ENCODE measurements around the gene PDZD4. TPM values are rescaled to one million over a fixed set of nuclear protein-coding genes. Genes with fewer than 3 reads are reported as not detected.
A peak's percentile ranks its signal among the peaks of the same experiment; 100 is the strongest.

PDZD4 gene
- total and polyA plus RNA-seq, 3 experiments from 2014 or later, result 1.3 to 2.3 (median 2.1) TPM

GRCh38 chrX:153854702-153855101 is 24.4 kb upstream of the PDZD4 start:
- Histone ChIP-seq H3K36me3 (ENCODE audit: insufficient read depth, low read length) (no peaks in the 10 kb centered on the region), H3K27ac (ENCODE audit: low read depth, low read length) (no peak overlapping the region), H3K27me3 (ENCODE audit: insufficient read depth, low read length, poor library complexity, severe bottlenecking) (no peaks in the 10 kb centered on the region), H3K4me3 (ENCODE audit: low read length) (no peak overlapping the region), H3K4me1 (ENCODE audit: insufficient read depth, low read length) (no peaks in the 10 kb centered on the region), H3K9me3 (ENCODE audit: low read length) (no peaks in the 10 kb centered on the region)
- Mint-ChIP-seq H3K4me3 (no peak overlapping the region), H3K36me3 (no peaks in the 10 kb centered on the region), H3K9me3 (no peaks in the 10 kb centered on the region), H3K27me3 (peaks cover 5 to 15% of the 10 kb centered on the region in 2 donors), H3K27ac (no peak overlapping the region), H3K4me1 (peaks cover 5 to 18% (median 11%) of the 10 kb centered on the region in 3 donors)
- CTCF ChIA-PET, result no interaction called here
- DNase-seq, result no peak
- POLR2A ChIA-PET, result no interaction called here

GRCh38 chrX:153853902-153854267 is 23.5 kb upstream of the PDZD4 start:
- Mint-ChIP-seq H3K4me3 (no peak overlapping the region), H3K4me1 (peaks cover 5 to 18% (median 11%) of the 10 kb centered on the region in 3 donors), H3K27ac (peak overlapping the region in 1 of 8 donors; percentile 17), H3K27me3 (peaks cover 5 to 18% of the 10 kb centered on the region in 2 donors), H3K9me3 (no peaks in the 10 kb centered on the region), H3K36me3 (no peaks in the 10 kb centered on the region)
- CTCF ChIA-PET, result no interaction called here
- Histone ChIP-seq H3K27ac (ENCODE audit: low read depth, low read length) (no peak overlapping the region), H3K4me3 (ENCODE audit: low read length) (no peak overlapping the region), H3K4me1 (ENCODE audit: insufficient read depth, low read length) (no peaks in the 10 kb centered on the region), H3K36me3 (ENCODE audit: insufficient read depth, low read length) (no peaks in the 10 kb centered on the region), H3K27me3 (ENCODE audit: insufficient read depth, low read length, poor library complexity, severe bottlenecking) (no peaks in the 10 kb centered on the region), H3K9me3 (ENCODE audit: low read length) (no peaks in the 10 kb centered on the region)
- POLR2A ChIA-PET, result no interaction called here
- no peak for DNase-seq

GRCh38 chrX:153853180-153853901 is 23.0 kb upstream of the PDZD4 start:
- H3K4me3 Mint-ChIP-seq, result no peak overlapping the region
- H3K27me3 Mint-ChIP-seq, result peaks cover 5 to 18% of the 10 kb centered on the region in 2 donors
- no peaks in the 10 kb centered on the region for H3K36me3 ChIP-seq (ENCODE audit: insufficient read depth, low read length)
- ChIA-PET POLR2A (no interaction called here), CTCF (no interaction called here)
- H3K27me3 ChIP-seq (ENCODE audit: insufficient read depth, low read length, poor library complexity, severe bottlenecking), result no peaks in the 10 kb centered on the region
- no peaks in the 10 kb centered on the region for H3K4me1 ChIP-seq (ENCODE audit: insufficient read depth, low read length)
- no peaks in the 10 kb centered on the region for H3K9me3 Mint-ChIP-seq
- H3K36me3 Mint-ChIP-seq, result no peaks in the 10 kb centered on the region
- H3K4me3 ChIP-seq (ENCODE audit: low read length), result no peak overlapping the region
- H3K27ac ChIP-seq (ENCODE audit: low read depth, low read length), result no peak overlapping the region
- no peak for DNase-seq
- H3K4me1 Mint-ChIP-seq, result peaks cover 5 to 18% (median 11%) of the 10 kb centered on the region in 3 donors
- no peaks in the 10 kb centered on the region for H3K9me3 ChIP-seq (ENCODE audit: low read length)
- H3K27ac Mint-ChIP-seq, result peak overlapping the region in 1 of 8 donors; percentile 17

- H3K27ac ChIP-seq (ENCODE audit: low read depth, low read length), result no peak overlapping the region
- Mint-ChIP-seq H3K27ac (no peak overlapping the region), H3K4me3 (no peak overlapping the region), H3K9me3 (no peaks in the 10 kb centered on the region), H3K4me1 (peaks cover 0 to 7% (median 4%) of the 10 kb centered on the region in 3 donors), H3K27me3 (peaks cover 9 to 20% of the 10 kb centered on the region in 2 donors), H3K36me3 (no peaks in the 10 kb centered on the region)
- H3K9me3 ChIP-seq (ENCODE audit: low read length), result no peaks in the 10 kb centered on the region
- H3K36me3 ChIP-seq (ENCODE audit: insufficient read depth, low read length), result no peaks in the 10 kb centered on the region
- H3K4me1 ChIP-seq (ENCODE audit: insufficient read depth, low read length), result no peaks in the 10 kb centered on the region
- ChIA-PET POLR2A (no interaction called here), CTCF (no interaction called here)
- DNase-seq, result no peak
- H3K4me3 ChIP-seq (ENCODE audit: low read length), result no peak overlapping the region
- no peaks in the 10 kb centered on the region for H3K27me3 ChIP-seq (ENCODE audit: insufficient read depth, low read length, poor library complexity, severe bottlenecking)
These were observed 21.6 kb upstream of the PDZD4 start for GRCh38 chrX:153851981-153852380.

- H3K36me3 ChIP-seq (ENCODE audit: insufficient read depth, low read length), result no peaks in the 10 kb centered on the region
- no peaks in the 10 kb centered on the region for H3K9me3 ChIP-seq (ENCODE audit: low read length)
- no peaks in the 10 kb centered on the region for H3K9me3 Mint-ChIP-seq
- no peak overlapping the region for H3K4me3 ChIP-seq (ENCODE audit: low read length)
- ChIA-PET POLR2A (no interaction called here), CTCF (interaction anchor here (1.6 kb wide), 1 partner anchor 8 kb away, joined by 3 read pairs; no protein-coding TSS in a partner anchor)
- no peak overlapping the region for H3K27ac Mint-ChIP-seq
- no peaks in the 10 kb centered on the region for H3K4me1 Mint-ChIP-seq
- H3K4me3 Mint-ChIP-seq, result no peak overlapping the region
- DNase-seq, result no peak
- no peak overlapping the region for H3K27ac ChIP-seq (ENCODE audit: low read depth, low read length)
- no peaks in the 10 kb centered on the region for H3K4me1 ChIP-seq (ENCODE audit: insufficient read depth, low read length)
- peaks cover 7 to 15% of the 10 kb centered on the region in 2 donors for H3K27me3 Mint-ChIP-seq
- H3K27me3 ChIP-seq (ENCODE audit: insufficient read depth, low read length, poor library complexity, severe bottlenecking), result no peaks in the 10 kb centered on the region
- H3K36me3 Mint-ChIP-seq, result no peaks in the 10 kb centered on the region
These were observed 18.0 kb upstream of the PDZD4 start for GRCh38 chrX:153848325-153848724.

- Histone ChIP-seq H3K27me3 (ENCODE audit: insufficient read depth, low read length, poor library complexity, severe bottlenecking) (no peaks in the 10 kb centered on the region), H3K4me3 (ENCODE audit: low read length) (no peak overlapping the region), H3K27ac (ENCODE audit: low read depth, low read length) (no peak overlapping the region), H3K9me3 (ENCODE audit: low read length) (no peaks in the 10 kb centered on the region), H3K36me3 (ENCODE audit: insufficient read depth, low read length) (no peaks in the 10 kb centered on the region), H3K4me1 (ENCODE audit: insufficient read depth, low read length) (no peaks in the 10 kb centered on the region)
- Mint-ChIP-seq H3K4me3 (no peak overlapping the region), H3K27me3 (peaks cover 10% of the 10 kb centered on the region in 2 donors), H3K36me3 (no peaks in the 10 kb centered on the region), H3K27ac (no peak overlapping the region), H3K9me3 (no peaks in the 10 kb centered on the region), H3K4me1 (no peaks in the 10 kb centered on the region)
- POLR2A ChIA-PET, result no interaction called here
- no peak for DNase-seq
- CTCF ChIA-PET, result no interaction called here
These were observed 15.5 kb upstream of the PDZD4 start for GRCh38 chrX:153845842-153846241.

GRCh38 chrX:153845195-153845594 is 14.9 kb upstream of the PDZD4 start:
- no peak overlapping the region for H3K27ac ChIP-seq (ENCODE audit: low read depth, low read length)
- no peaks in the 10 kb centered on the region for H3K36me3 Mint-ChIP-seq
- no peak overlapping the region for H3K27ac Mint-ChIP-seq
- H3K4me3 ChIP-seq (ENCODE audit: low read length), result no peak overlapping the region
- H3K27me3 Mint-ChIP-seq, result peaks cover 10 to 12% of the 10 kb centered on the region in 2 donors
- H3K9me3 ChIP-seq (ENCODE audit: low read length), result no peaks in the 10 kb centered on the region
- H3K4me3 Mint-ChIP-seq, result no peak overlapping the region
- H3K4me1 Mint-ChIP-seq, result no peaks in the 10 kb centered on the region
- H3K27me3 ChIP-seq (ENCODE audit: insufficient read depth, low read length, poor library complexity, severe bottlenecking), result no peaks in the 10 kb centered on the region
- no peaks in the 10 kb centered on the region for H3K36me3 ChIP-seq (ENCODE audit: insufficient read depth, low read length)
- no peak for DNase-seq
- no peaks in the 10 kb centered on the region for H3K9me3 Mint-ChIP-seq
- CTCF ChIA-PET, result no interaction called here
- H3K4me1 ChIP-seq (ENCODE audit: insufficient read depth, low read length), result no peaks in the 10 kb centered on the region
- POLR2A ChIA-PET, result no interaction called here

GRCh38 chrX:153844509-153845082 is 14.3 kb upstream of the PDZD4 start:
- peaks cover 10 to 12% of the 10 kb centered on the region in 2 donors for H3K27me3 Mint-ChIP-seq
- no peak overlapping the region for H3K4me3 Mint-ChIP-seq
- Histone ChIP-seq H3K27ac (ENCODE audit: low read depth, low read length) (no peak overlapping the region), H3K36me3 (ENCODE audit: insufficient read depth, low read length) (no peaks in the 10 kb centered on the region), H3K4me3 (ENCODE audit: low read length) (no peak overlapping the region), H3K4me1 (ENCODE audit: insufficient read depth, low read length) (no peaks in the 10 kb centered on the region), H3K27me3 (ENCODE audit: insufficient read depth, low read length, poor library complexity, severe bottlenecking) (no peaks in the 10 kb centered on the region), H3K9me3 (ENCODE audit: low read length) (no peaks in the 10 kb centered on the region)
- ChIA-PET POLR2A (no interaction called here), CTCF (no interaction called here)
- DNase-seq, result no peak
- H3K4me1 Mint-ChIP-seq, result no peaks in the 10 kb centered on the region
- no peaks in the 10 kb centered on the region for H3K36me3 Mint-ChIP-seq
- H3K9me3 Mint-ChIP-seq, result no peaks in the 10 kb centered on the region
- no peak overlapping the region for H3K27ac Mint-ChIP-seq

Measured in CD8-positive, alpha-beta memory T cell (primary cell).